C4-2B (cell line): Measurements from ENCODE around the gene DUSP14.

Experiments used
- ZFX ChIP-seq: fragments of 450-650 bp; IDR thresholded peaks from 2 replicates; pipeline ENCODE4 v1.6.1; 2017
- TF ChIP-seq, protein P1 (sequence below): fragments of 450-650 bp; conservative IDR thresholded peaks from 2 replicates; pipeline ENCODE4 v1.5.1; 2017; ENCODE audit warnings: mild to moderate bottlenecking

DNA sequence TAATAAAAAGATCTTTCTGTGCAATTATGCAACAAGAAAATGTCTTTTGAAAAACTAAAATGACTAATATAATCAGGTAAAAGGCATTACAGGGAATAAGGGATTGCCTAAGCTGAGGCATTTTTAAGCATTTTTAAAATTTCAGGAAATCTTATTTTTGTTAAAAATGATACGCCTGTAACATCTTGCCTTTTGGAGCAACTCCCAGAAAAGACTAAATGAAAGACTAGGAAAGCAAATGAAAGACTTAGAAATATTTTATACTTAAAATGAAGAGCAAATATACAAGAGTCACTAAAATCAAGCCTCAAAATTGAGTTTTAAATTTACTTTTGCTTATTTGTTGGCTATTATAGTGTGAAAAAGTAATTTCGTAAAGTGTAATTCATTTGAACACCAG is 55.8 kb downstream of the DUSP14 start:
- TF ChIP-seq, protein P1, sequence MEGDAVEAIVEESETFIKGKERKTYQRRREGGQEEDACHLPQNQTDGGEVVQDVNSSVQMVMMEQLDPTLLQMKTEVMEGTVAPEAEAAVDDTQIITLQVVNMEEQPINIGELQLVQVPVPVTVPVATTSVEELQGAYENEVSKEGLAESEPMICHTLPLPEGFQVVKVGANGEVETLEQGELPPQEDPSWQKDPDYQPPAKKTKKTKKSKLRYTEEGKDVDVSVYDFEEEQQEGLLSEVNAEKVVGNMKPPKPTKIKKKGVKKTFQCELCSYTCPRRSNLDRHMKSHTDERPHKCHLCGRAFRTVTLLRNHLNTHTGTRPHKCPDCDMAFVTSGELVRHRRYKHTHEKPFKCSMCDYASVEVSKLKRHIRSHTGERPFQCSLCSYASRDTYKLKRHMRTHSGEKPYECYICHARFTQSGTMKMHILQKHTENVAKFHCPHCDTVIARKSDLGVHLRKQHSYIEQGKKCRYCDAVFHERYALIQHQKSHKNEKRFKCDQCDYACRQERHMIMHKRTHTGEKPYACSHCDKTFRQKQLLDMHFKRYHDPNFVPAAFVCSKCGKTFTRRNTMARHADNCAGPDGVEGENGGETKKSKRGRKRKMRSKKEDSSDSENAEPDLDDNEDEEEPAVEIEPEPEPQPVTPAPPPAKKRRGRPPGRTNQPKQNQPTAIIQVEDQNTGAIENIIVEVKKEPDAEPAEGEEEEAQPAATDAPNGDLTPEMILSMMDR, result no peak
- no peak for TF ChIP-seq ZFX
